Small intestine (tissue), 7 donors: ENCODE data around the gene VSIG4. TPM values are rescaled to one million over a fixed set of nuclear protein-coding genes. Genes with fewer than 3 reads are reported as not detected.

ENCODE experiments used
- DNase-seq, 2 donors: peaks; one replicate each; pipeline versions ENCODE4 v3.0.0 to v3.0.0-alpha.2; 2013
- FAIRE-seq: peaks from 2 replicates; lab custom pipeline; 2012; peaks lifted over from hg19 to GRCh38; lab: Jason Lieb, UNC
- H3K27ac ChIP-seq, 3 donors: one replicate each; pipeline ENCODE4 v1.5.1; 2013; ENCODE audit warnings: low read length in 2 of 3, mild to moderate bottlenecking in 2 of 3, control low read depth in 1 of 3, inconsistent platforms in 1 of 3, low read depth in 1 of 3, moderate library complexity in 1 of 3
- H3K27me3 ChIP-seq, 3 donors: one replicate each; pipeline ENCODE4 v1.6.1; 2013; ENCODE audit warnings: low read length in 3 of 3, inconsistent platforms in 1 of 3; ENCODE audit not compliant: control insufficient read depth in 3 of 3, insufficient read depth in 3 of 3
- H3K36me3 ChIP-seq, 3 donors: one replicate each; pipeline ENCODE4 v1.6.1; 2013; ENCODE audit warnings: low read length in 3 of 3, inconsistent platforms in 1 of 3, low read depth in 1 of 3, mild to moderate bottlenecking in 1 of 3, moderate library complexity in 1 of 3; ENCODE audit not compliant: control insufficient read depth in 3 of 3, insufficient read depth in 2 of 3
- H3K4me1 ChIP-seq, 3 donors: one replicate each; pipeline ENCODE4 v1.6.1; 2013; ENCODE audit warnings: low read length in 2 of 3, inconsistent platforms in 1 of 3, low read depth in 1 of 3, mild to moderate bottlenecking in 1 of 3, moderate library complexity in 1 of 3; ENCODE audit not compliant: control insufficient read depth in 3 of 3, insufficient read depth in 2 of 3
- H3K4me3 ChIP-seq, 3 donors: one replicate each; pipeline ENCODE4 v1.5.1; 2013; ENCODE audit warnings: low read length in 3 of 3, control low read depth in 1 of 3, inconsistent platforms in 1 of 3, low read depth in 1 of 3, mild to moderate bottlenecking in 1 of 3, moderate library complexity in 1 of 3
- H3K9me3 ChIP-seq, 2 donors: one replicate each; pipeline ENCODE4 v1.6.1; 2013; ENCODE audit warnings: low read depth in 1 of 2, low read length in 1 of 2; ENCODE audit not compliant: control insufficient read depth in 2 of 2, insufficient read depth in 1 of 2
- WGBS, 3 donors: extraction: QIAGEN DNeasy Blood & Tissue Kit; methylation state at CpG; one replicate each; pipeline ENCODE4 v1.1.7; 2013; 5-methylcytosine and 5-hydroxymethylcytosine counted together
- polyA plus RNA-seq, 4 donors: library from polyadenylated mRNA; stranded (reverse) in 3 of 4; unstranded in 1 of 4; fragments of 200-250 nt in 3 of 4; fragments of 120-200 nt in 1 of 4; gene quantifications; one replicate each; pipeline versions ENCODE4 v1.2.1 to v1.2.3, GENCODE V29; 2013
- donor health status: healthy with polysubstance abuse.
- donor health status: control.
- donor health status: control.
- donor health status: Bipolar disorder and iron deficiency.
- donor health status: healthy.

VSIG4 gene
- polyA plus RNA-seq, 4 donors = 5.2 to 90.1 (median 12.7) TPM

DNA sequence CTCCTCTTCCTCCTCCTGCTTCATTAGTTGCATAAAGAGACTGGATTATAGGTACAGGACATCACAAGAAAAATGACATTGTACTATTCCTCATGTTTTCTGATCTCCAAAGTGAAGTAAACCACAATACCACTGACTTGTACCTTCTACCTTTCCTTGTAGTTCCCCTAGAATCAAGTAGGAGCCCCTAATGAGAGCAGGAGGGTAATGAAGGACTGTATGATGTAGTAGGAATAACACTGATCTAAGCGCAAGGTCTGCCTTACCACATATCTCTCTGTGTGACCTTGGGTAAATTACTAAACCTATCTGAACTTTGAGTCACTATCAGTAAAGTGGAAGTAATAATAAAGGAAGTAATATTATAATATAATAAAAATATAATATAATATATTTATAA lies 3.6 kb downstream of the VSIG4 start:
- H3K27ac ChIP-seq = no peak overlapping the region
- WGBS, 3 donors = 96 to 100% (median 96%) methylated on average over 1 of the region's 1 CpG
- H3K4me1 ChIP-seq = no peaks in the 10 kb centered on the region
- FAIRE-seq (no peak), DNase-seq (no peak)
- no peaks in the 10 kb centered on the region for H3K36me3 ChIP-seq
- H3K9me3 ChIP-seq = no peaks in the 10 kb centered on the region
- no peaks in the 10 kb centered on the region for H3K27me3 ChIP-seq
- H3K4me3 ChIP-seq = no peak overlapping the region

DNA sequence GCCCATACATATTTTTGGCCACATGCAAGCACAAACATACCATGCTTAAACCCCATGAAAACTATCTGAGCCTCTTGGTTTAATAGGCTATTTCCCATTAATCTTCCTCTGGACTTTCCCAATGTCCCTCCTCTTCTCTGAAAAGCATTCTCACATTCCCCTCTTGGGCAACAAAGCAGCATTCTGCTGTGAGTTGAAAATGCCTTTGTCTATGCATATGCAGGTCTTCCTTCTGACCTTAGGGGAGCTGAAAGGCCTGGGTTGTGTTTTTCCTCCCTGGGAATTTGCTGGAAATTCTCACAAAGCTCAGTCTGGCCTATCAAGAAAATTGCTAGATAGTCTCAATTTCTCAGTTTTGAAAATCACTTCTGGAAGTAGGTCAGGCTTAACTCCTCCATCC lies 4.2 kb downstream of the VSIG4 start:
- no peak overlapping the region for H3K4me3 ChIP-seq
- no peak overlapping the region for H3K27ac ChIP-seq
- DNase-seq (no peak), FAIRE-seq (no peak)
- no peaks in the 10 kb centered on the region for H3K9me3 ChIP-seq
- H3K4me1 ChIP-seq = no peaks in the 10 kb centered on the region
- no peaks in the 10 kb centered on the region for H3K27me3 ChIP-seq
- no peaks in the 10 kb centered on the region for H3K36me3 ChIP-seq

DNA sequence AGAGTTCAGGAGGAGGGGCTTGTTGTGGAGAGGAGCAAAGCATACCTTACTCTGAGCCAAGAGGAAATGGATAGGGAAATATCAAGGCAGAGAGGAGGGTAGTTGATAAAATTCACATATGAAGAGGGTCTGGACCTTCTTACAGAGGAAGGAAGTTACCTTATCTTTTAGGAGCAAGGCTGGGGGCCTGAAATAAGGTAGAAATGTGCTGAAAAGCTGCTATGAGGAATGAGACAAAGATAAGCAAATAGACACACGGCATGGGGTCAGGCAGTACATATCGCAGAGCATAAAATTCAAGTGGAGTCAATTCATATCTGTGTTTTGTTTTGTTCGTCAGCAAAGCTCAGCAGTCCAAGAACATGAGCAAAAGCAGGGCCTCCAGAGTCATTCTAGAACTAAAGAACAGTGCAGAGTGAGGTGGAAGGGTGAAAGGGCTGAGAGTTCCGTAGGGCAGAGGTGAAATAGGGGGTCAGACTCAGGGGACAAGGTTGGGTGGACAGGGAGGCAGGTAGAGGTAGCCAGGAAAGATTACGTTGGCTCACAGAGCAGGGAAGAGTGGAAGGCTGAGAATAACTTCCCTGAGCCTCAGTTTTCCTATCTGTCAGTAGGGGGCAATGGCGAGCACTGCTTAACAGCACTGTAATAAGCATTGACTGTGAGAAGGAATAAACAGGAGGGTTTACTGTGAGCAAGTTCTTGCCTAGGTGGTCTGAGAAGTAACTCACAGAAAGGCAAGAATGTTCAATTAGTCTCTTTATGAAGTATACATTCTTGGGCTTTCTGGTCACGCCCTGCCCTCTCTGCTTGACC lies 9.2 kb downstream of the VSIG4 start:
- no peaks in the 10 kb centered on the region for H3K4me1 ChIP-seq
- no peak for FAIRE-seq
- no peak overlapping the region for H3K27ac ChIP-seq
- DNase-seq = peak; percentile 24 to 36
- no peak overlapping the region for H3K4me3 ChIP-seq
- H3K36me3 ChIP-seq = no peaks in the 10 kb centered on the region
- H3K27me3 ChIP-seq = no peaks in the 10 kb centered on the region
- 36 to 51% (median 50%) methylated on average over 7 of the region's 7 CpGs for WGBS, 3 donors
- no peaks in the 10 kb centered on the region for H3K9me3 ChIP-seq

DNA sequence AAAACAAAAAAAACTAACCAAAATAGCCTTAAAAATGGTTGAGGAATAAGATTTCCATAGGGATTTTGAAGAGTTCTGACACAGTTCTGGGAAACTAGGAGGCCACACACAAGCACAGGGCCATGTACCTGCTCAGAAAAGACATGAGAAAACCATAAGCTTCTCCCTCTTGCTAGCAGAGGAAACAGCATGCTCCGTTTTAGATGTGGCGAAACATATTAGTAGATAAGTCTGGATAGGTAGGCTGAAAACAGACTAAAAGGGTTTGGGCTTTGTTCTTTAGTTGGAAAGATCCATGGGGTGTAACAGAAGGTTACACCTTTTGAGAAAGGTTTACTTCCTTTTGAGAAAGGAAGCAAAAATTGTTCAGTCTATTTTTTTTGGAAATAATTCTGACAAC lies 10.9 kb downstream of the VSIG4 start:
- H3K4me3 ChIP-seq = no peak overlapping the region
- H3K36me3 ChIP-seq = no peaks in the 10 kb centered on the region
- H3K9me3 ChIP-seq = no peaks in the 10 kb centered on the region
- H3K4me1 ChIP-seq = no peaks in the 10 kb centered on the region
- FAIRE-seq (no peak), DNase-seq (no peak)
- no peaks in the 10 kb centered on the region for H3K27me3 ChIP-seq
- no peak overlapping the region for H3K27ac ChIP-seq
- 57 to 87% (median 82%) methylated on average over 2 of the region's 2 CpGs for WGBS, 3 donors

DNA sequence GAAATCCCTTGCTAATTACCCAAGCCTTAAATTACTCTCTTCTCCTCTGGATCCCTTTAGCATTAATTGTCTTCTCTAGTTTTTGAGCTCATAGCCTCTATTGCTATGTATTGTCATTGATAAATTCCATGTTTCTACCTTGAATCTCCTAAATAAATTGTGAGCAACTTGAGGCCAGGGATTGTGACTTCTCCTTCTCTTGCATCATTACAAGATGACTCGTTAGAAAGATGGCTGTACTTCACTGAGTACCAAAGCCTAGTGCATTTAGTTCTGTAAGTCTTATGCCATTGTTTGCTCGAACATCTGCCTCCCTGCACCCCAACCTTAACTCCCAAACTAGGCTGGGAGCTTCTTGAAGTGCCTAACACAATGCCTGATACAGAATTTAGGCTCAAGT lies 15.3 kb downstream of the VSIG4 start:
- H3K4me1 ChIP-seq = no peaks in the 10 kb centered on the region
- H3K27ac ChIP-seq = no peak overlapping the region
- H3K36me3 ChIP-seq = no peaks in the 10 kb centered on the region
- no peaks in the 10 kb centered on the region for H3K9me3 ChIP-seq
- FAIRE-seq (no peak), DNase-seq (no peak)
- no peaks in the 10 kb centered on the region for H3K27me3 ChIP-seq
- no peak overlapping the region for H3K4me3 ChIP-seq
- 44 to 82% (median 64%) methylated on average over 2 of the region's 2 CpGs for WGBS, 3 donors

DNA sequence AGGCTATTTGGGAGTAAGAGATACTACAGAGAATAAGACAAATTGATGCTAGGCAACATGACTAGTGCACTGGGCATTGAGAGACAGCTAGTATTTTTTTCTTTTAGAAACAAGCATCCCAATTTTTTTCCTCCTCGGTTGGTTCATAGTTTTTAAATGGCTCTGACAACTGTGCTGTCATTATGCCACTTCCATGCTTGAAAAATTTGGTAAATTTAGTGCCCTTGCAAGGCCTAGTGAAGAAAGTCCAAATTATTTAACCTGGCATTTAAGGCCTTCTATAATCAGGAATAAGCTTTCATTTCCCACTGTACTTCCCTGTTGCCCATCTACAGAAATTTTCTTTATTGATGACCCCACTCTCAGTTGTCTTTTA lies 15.8 kb downstream of the VSIG4 start:
- DNase-seq (no peak), FAIRE-seq (no peak)
- no peak overlapping the region for H3K27ac ChIP-seq
- no peaks in the 10 kb centered on the region for H3K27me3 ChIP-seq
- no peaks in the 10 kb centered on the region for H3K4me1 ChIP-seq
- WGBS, 3 donors = 67 to 100% (median 81%) methylated on average over 1 of the region's 1 CpG
- H3K36me3 ChIP-seq = no peaks in the 10 kb centered on the region
- no peak overlapping the region for H3K4me3 ChIP-seq
- no peaks in the 10 kb centered on the region for H3K9me3 ChIP-seq

DNA sequence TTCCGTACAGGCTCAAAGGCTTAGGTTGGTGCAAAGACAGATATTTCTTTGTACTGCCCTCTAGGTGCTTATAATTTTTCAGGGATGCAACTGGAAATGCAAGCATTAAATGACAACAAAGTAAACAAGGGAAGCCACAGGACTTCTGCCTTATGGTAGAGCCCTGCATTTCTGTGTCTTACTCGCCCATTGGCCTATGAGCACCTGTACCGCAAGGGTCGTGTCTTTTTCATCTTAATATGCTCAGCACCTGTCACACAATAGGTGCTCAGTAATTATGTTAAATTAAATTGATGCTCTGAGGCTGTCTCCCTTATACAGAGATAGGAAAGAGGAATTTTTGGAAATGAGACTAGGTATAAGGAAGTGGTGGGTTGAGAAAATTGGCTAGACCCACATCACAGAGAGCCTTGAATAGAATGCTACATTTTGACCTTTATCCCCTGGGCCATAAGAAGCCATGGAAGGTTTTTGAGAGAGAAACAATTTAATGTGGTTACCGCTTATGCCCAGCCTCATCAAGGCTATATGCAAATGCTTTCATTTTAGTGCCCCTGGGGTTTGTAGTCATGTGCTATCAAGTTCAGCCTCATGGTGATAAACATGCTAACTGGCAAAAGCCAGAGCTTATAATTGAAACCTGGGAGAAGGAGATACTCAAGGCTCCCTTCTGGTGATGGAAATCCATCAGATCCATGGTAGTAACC lies 16.3 kb downstream of the VSIG4 start:
- Histone ChIP-seq H3K9me3 (no peaks in the 10 kb centered on the region), H3K27me3 (no peaks in the 10 kb centered on the region), H3K4me3 (no peak overlapping the region), H3K4me1 (no peaks in the 10 kb centered on the region), H3K27ac (no peak overlapping the region), H3K36me3 (no peaks in the 10 kb centered on the region)
- DNase-seq = no peak
- WGBS, 3 donors = 83 to 94% (median 84%) methylated on average over 5 of the region's 5 CpGs
- no peak for FAIRE-seq

DNA sequence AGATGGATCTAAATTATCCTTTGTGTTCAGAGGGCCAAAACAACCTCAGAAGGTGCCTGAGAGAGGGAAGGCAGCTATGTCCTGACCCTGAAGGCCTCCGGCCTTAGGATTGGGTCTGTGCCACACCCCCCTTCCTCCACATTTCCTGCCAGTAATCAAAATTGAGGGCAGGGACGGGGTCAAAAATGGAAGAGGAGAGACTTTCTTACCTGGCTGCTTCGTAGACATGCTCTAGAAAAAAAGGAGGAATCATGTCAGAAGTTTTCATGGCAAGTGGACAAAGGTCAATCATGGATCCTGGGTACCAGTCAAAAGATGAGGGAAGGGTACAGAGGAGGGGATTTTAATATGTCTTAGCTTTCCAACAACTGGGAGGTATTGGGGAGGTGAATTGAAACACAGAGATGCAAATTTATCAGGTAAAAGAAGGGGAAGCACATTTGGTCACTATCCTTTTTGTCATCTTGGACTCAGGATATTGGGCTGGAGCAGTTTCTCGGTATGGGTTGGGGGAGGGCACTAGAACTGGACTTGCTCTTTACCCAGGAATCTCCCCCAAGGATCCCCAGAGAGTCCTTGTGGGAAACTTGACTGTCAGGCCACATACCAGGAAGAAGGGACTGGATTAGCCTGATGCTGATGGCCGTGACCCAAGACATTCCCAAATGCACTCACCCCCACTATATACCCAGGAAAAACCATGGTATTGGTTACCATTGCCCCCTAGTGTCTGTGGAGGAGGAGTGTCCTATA lies 17.1 kb downstream of the VSIG4 start:
- no peaks in the 10 kb centered on the region for H3K36me3 ChIP-seq
- DNase-seq = no peak

More for the DNA sequence above, 17.1 kb downstream of the VSIG4 start:
- Histone ChIP-seq H3K4me3 (no peak overlapping the region), H3K27me3 (no peaks in the 10 kb centered on the region), H3K27ac (no peak overlapping the region), H3K9me3 (no peaks in the 10 kb centered on the region), H3K4me1 (peaks cover 0 to 3% (median 0%) of the 10 kb centered on the region in 3 donors)
- 67 to 74% (median 69%) methylated on average over 5 of the region's 5 CpGs for WGBS, 3 donors
- no peak for FAIRE-seq
